Memory B cell (primary cell): ENCODE measurements around the gene CPNE5.

Experiments
- ATAC-seq: fragments of 150-1000 bp; cut with Tn5 transposase; 2 replicates; pipeline ENCODE4 v1.10.0; 2021; ENCODE audit warnings: low read depth, mild to moderate bottlenecking, moderate library complexity
- DNase-seq, 2 donors: peaks; one replicate each; pipeline ENCODE4 v3.0.0; 2022; ENCODE audit warnings: low spot score in 2 of 2
- H3K27ac Mint-ChIP-seq: one replicate; pipeline ENCODE4 v1.8.0; 2022; ENCODE audit warnings: mild to moderate bottlenecking, moderate library complexity, mixed read lengths
- H3K27me3 Mint-ChIP-seq: one replicate; pipeline ENCODE4 v1.8.0; 2022; ENCODE audit warnings: mixed read lengths
- H3K36me3 Mint-ChIP-seq: one replicate; pipeline ENCODE4 v1.8.0; 2022; ENCODE audit warnings: mild to moderate bottlenecking, mixed read lengths
- H3K4me1 Mint-ChIP-seq: one replicate; pipeline ENCODE4 v1.8.0; 2022; ENCODE audit warnings: mixed read lengths
- H3K4me3 Mint-ChIP-seq: one replicate; pipeline ENCODE4 v1.8.0; 2022; ENCODE audit warnings: mild to moderate bottlenecking, moderate library complexity, mixed read lengths
- H3K9me3 Mint-ChIP-seq: one replicate; pipeline ENCODE4 v1.8.0; 2022; ENCODE audit warnings: mixed read lengths

The CPNE5 gene

GRCh38 chr6:36744304-36744673 lies 95.0 kb downstream of the CPNE5 start:
- Mint-ChIP-seq H3K27me3 (no peaks in the 10 kb centered on the region), H3K4me1 (peaks cover 61% of the 10 kb centered on the region), H3K36me3 (peaks cover 46% of the 10 kb centered on the region), H3K4me3 (peak overlapping the region; percentile 67), H3K9me3 (no peaks in the 10 kb centered on the region), H3K27ac (peak overlapping the region; percentile 91)
- ATAC-seq (no peak), DNase-seq (no peak)

- Mint-ChIP-seq H3K4me3 (peak overlapping the region; percentile 67), H3K9me3 (no peaks in the 10 kb centered on the region), H3K36me3 (peaks cover 41% of the 10 kb centered on the region), H3K27me3 (no peaks in the 10 kb centered on the region), H3K27ac (peak overlapping the region; percentile 91), H3K4me1 (peaks cover 65% of the 10 kb centered on the region)
- peak; percentile 32 for ATAC-seq
- DNase-seq, result no peak
Measured at GRCh38 chr6:36743538-36744303, 95.5 kb downstream of the CPNE5 start.

GRCh38 chr6:36743032-36743431 lies 96.2 kb downstream of the CPNE5 start:
- H3K9me3 Mint-ChIP-seq, result no peaks in the 10 kb centered on the region
- H3K36me3 Mint-ChIP-seq, result peaks cover 38% of the 10 kb centered on the region
- peaks cover 67% of the 10 kb centered on the region for H3K4me1 Mint-ChIP-seq
- ATAC-seq (no peak), DNase-seq (no peak)
- peak overlapping the region; percentile 91 for H3K27ac Mint-ChIP-seq
- no peaks in the 10 kb centered on the region for H3K27me3 Mint-ChIP-seq
- H3K4me3 Mint-ChIP-seq, result peak overlapping the region; percentile 38

- no peak for DNase-seq
- no peak overlapping the region for H3K27ac Mint-ChIP-seq
- no peak overlapping the region for H3K4me3 Mint-ChIP-seq
- ATAC-seq, result no peak
- peaks cover 63% of the 10 kb centered on the region for H3K4me1 Mint-ChIP-seq
- peaks cover 36% of the 10 kb centered on the region for H3K36me3 Mint-ChIP-seq
- no peaks in the 10 kb centered on the region for H3K9me3 Mint-ChIP-seq
- H3K27me3 Mint-ChIP-seq, result no peaks in the 10 kb centered on the region
Measured at GRCh38 chr6:36742146-36742545, 97.1 kb downstream of the CPNE5 start.

GRCh38 chr6:36740818-36741179 lies 98.4 kb downstream of the CPNE5 start:
- Mint-ChIP-seq H3K4me1 (peaks cover 54% of the 10 kb centered on the region), H3K27me3 (no peaks in the 10 kb centered on the region), H3K36me3 (peaks cover 28% of the 10 kb centered on the region), H3K9me3 (no peaks in the 10 kb centered on the region), H3K27ac (peak overlapping the region; percentile 86), H3K4me3 (peak overlapping the region; percentile 59)
- no peak for ATAC-seq
- no peak for DNase-seq

- H3K4me3 Mint-ChIP-seq, result peak overlapping the region; percentile 59
- H3K36me3 Mint-ChIP-seq, result peaks cover 25% of the 10 kb centered on the region
- H3K27ac Mint-ChIP-seq, result peak overlapping the region; percentile 86
- DNase-seq (no peak), ATAC-seq (peak; percentile 67)
- H3K9me3 Mint-ChIP-seq, result no peaks in the 10 kb centered on the region
- H3K4me1 Mint-ChIP-seq, result peaks cover 52% of the 10 kb centered on the region
- no peaks in the 10 kb centered on the region for H3K27me3 Mint-ChIP-seq
Measured at GRCh38 chr6:36739947-36740817, 99.1 kb downstream of the CPNE5 start.

GRCh38 chr6:36738108-36738507 lies 101.1 kb downstream of the CPNE5 start:
- peaks cover 44% of the 10 kb centered on the region for H3K4me1 Mint-ChIP-seq
- no peaks in the 10 kb centered on the region for H3K27me3 Mint-ChIP-seq
- H3K9me3 Mint-ChIP-seq, result no peaks in the 10 kb centered on the region
- ATAC-seq, result no peak
- no peak overlapping the region for H3K4me3 Mint-ChIP-seq
- no peak for DNase-seq
- peak overlapping the region; percentile 78 for H3K27ac Mint-ChIP-seq
- H3K36me3 Mint-ChIP-seq, result peaks cover 12% of the 10 kb centered on the region

GRCh38 chr6:36737043-36737785 lies 102.0 kb downstream of the CPNE5 start:
- Mint-ChIP-seq H3K27ac (peak overlapping the region; percentile 24), H3K9me3 (no peaks in the 10 kb centered on the region), H3K4me1 (peaks cover 39% of the 10 kb centered on the region), H3K36me3 (peaks cover 8% of the 10 kb centered on the region), H3K27me3 (no peaks in the 10 kb centered on the region), H3K4me3 (no peak overlapping the region)
- DNase-seq (no peak), ATAC-seq (no peak)

- Mint-ChIP-seq H3K9me3 (no peaks in the 10 kb centered on the region), H3K4me3 (peak overlapping the region; percentile 72), H3K4me1 (peaks cover 34% of the 10 kb centered on the region), H3K27me3 (no peaks in the 10 kb centered on the region), H3K27ac (peak overlapping the region; percentile 42), H3K36me3 (peaks cover 4% of the 10 kb centered on the region)
- DNase-seq (no peak), ATAC-seq (peak; percentile 97)
Measured at GRCh38 chr6:36735110-36736071, 103.9 kb downstream of the CPNE5 start.

GRCh38 chr6:36734486-36735060 lies 104.7 kb downstream of the CPNE5 start:
- DNase-seq, result no peak
- no peak for ATAC-seq
- H3K27ac Mint-ChIP-seq, result peak overlapping the region; percentile 42
- no peaks in the 10 kb centered on the region for H3K27me3 Mint-ChIP-seq
- H3K9me3 Mint-ChIP-seq, result no peaks in the 10 kb centered on the region
- H3K4me1 Mint-ChIP-seq, result peaks cover 29% of the 10 kb centered on the region
- peak overlapping the region; percentile 72 for H3K4me3 Mint-ChIP-seq
- no peaks in the 10 kb centered on the region for H3K36me3 Mint-ChIP-seq

- Mint-ChIP-seq H3K9me3 (no peaks in the 10 kb centered on the region), H3K4me1 (peaks cover 23% of the 10 kb centered on the region), H3K27ac (no peak overlapping the region), H3K36me3 (no peaks in the 10 kb centered on the region), H3K27me3 (no peaks in the 10 kb centered on the region), H3K4me3 (no peak overlapping the region)
- ATAC-seq, result no peak
- no peak for DNase-seq
Measured at GRCh38 chr6:36733300-36733699, 105.9 kb downstream of the CPNE5 start.

GRCh38 chr6:36731622-36732310 lies 107.5 kb downstream of the CPNE5 start:
- peaks cover 32% of the 10 kb centered on the region for H3K4me1 Mint-ChIP-seq
- H3K36me3 Mint-ChIP-seq, result no peaks in the 10 kb centered on the region
- H3K4me3 Mint-ChIP-seq, result no peak overlapping the region
- H3K27ac Mint-ChIP-seq, result no peak overlapping the region
- H3K9me3 Mint-ChIP-seq, result no peaks in the 10 kb centered on the region
- DNase-seq (no peak), ATAC-seq (no peak)
- no peaks in the 10 kb centered on the region for H3K27me3 Mint-ChIP-seq
